Hematopoietic multipotent progenitor cell treated with erythropoietin and hydrocortisone succinate and interleukin-3 and kit ligand, for 8 days (in vitro differentiated cells): ENCODE measurements around the gene CGB8.

ENCODE experiments used
- DNase-seq: peaks from one replicate; pipeline ENCODE4 v3.0.0-alpha.2; 2015

Gene CGB8

DNA sequence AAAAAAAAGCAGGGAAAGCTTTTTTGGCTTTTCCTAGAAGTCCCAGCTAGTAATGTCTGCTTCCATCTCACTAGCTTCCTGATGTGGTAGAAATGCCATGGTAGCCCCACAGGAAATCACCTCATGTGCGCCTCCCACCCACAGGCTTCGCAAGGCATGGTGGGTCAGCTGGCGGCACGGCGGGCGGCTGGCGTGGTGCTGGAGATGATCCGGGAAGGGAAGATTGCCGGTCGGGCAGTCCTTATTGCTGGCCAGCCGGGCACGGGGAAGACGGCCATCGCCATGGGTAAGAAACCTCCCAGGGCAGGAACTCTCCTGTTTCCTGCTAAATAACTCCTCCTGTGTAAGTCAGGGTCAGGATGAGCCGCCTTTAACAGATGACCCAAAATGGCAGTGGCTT, 44.8 kb downstream of the CGB8 start:
- DNase-seq: no peak

DNA sequence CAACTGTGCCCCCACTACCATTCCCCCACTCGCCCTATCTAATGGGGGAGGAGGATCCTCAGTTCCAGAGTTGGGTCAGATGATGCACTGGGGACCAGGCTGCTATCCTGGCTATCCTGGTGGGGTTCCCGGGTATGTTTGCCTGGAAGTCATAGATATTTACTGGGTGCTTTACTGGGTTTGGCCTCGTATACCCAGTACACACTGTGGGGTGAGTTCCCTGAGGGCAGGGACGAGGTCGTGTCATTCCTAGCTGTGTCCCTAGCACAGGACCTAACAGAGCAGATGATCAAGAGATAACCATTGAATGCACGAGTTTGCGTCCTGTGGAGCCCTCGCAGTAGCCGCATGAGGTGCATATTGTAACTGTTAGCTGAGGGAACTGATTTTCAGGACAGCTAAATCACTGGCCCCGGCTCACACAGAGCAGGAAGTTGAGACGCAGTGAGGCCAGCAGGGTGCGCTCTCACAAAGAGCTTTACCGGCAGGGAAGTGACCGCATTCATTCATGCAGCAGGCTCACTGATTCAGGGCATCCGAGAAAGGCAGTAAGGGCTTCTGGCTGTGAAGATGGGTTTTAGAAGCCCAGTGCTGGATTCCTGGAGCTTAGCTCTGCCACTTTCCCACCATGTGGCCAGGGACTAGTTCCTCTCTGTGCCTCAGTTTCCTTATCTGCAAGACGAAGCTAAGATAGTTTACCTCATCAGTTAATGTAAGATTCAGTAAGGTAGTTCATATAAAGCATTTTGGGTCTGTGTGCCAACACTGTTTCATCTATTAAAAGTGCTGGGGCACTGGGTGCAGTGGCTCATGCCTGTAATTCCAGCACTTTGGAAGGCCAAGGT, 49.2 kb downstream of the CGB8 start:
- peak; percentile 73 for DNase-seq

DNA sequence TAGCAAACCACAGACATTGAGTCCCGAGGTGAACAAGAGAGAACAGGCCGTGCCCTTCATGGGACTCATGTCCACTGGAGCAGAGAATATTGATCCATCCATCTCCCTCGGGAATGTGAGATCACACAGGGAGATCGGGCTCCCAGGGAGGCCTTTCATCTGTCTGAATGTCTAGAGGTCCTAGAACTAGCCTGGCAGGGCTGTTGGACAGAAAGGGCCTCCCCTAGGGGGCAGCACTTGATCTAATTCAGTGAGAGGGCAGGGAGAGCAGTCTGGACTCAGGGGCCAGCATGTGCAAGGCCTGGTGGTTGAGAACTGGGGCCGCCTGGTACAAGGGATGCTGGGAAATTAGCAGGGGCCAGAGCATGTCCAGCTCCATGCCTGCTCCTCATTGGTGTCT, 50.9 kb downstream of the CGB8 start:
- peak; percentile 81 for DNase-seq
